Spleen (tissue), 11 donors: ENCODE results near the gene NPEPL1. TPM values are rescaled to one million over a fixed set of nuclear protein-coding genes. Genes with fewer than 3 reads are reported as not detected.

ENCODE experiments used
- DNase-seq: peaks from one replicate; pipeline ENCODE4 v3.0.0-alpha.2; 2020
- H3K27ac ChIP-seq, 8 donors: fragments of 200-600 bp; sonication (generic) in 7 of 8; 1 replicate in 4 of 8; 2 replicates in 4 of 8; pipeline versions ENCODE4 v1.5.0 to v1.8.0; 2016 to 2021; ENCODE audit warnings: inconsistent platforms in 4 of 8, mild to moderate bottlenecking in 4 of 8, moderate library complexity in 1 of 8
- H3K27me3 ChIP-seq, 7 donors: fragments of 200-600 bp; sonication (generic) in 6 of 7; replicated peaks in 1 of 7; 1 replicate in 4 of 7; 2 replicates in 3 of 7; pipeline versions ENCODE4 v1.5.0 to v1.8.0; 2016 to 2021; ENCODE audit warnings: inconsistent platforms in 3 of 7, mild to moderate bottlenecking in 1 of 7
- H3K36me3 ChIP-seq, 6 donors: fragments of 200-600 bp; sonication (generic) in 5 of 6; 1 replicate in 4 of 6; 2 replicates in 2 of 6; pipeline versions ENCODE4 v1.5.0 to v1.8.0; 2016 to 2021; ENCODE audit warnings: inconsistent platforms in 2 of 6
- H3K4me1 ChIP-seq, 6 donors: fragments of 200-600 bp; sonication (generic) in 5 of 6; 1 replicate in 3 of 6; 2 replicates in 3 of 6; pipeline versions ENCODE4 v1.5.0 to v1.8.0; 2016 to 2021; ENCODE audit warnings: inconsistent platforms in 3 of 6
- H3K4me3 ChIP-seq, 8 donors: fragments of 200-600 bp; sonication (generic) in 7 of 8; 1 replicate in 4 of 8; 2 replicates in 4 of 8; pipeline versions ENCODE4 v1.5.0 to v1.8.0; 2016 to 2021; ENCODE audit warnings: inconsistent platforms in 4 of 8, mild to moderate bottlenecking in 4 of 8, moderate library complexity in 2 of 8
- H3K9me3 ChIP-seq, 8 donors: fragments of 200-600 bp; sonication (generic) in 7 of 8; 1 replicate in 4 of 8; 2 replicates in 4 of 8; pipeline versions ENCODE4 v1.5.0 to v1.8.0; 2016 to 2021; ENCODE audit warnings: inconsistent platforms in 4 of 8
- POLR2A ChIP-seq, 3 donors: fragments of 450-650 bp; IDR thresholded peaks; one replicate each; pipeline ENCODE4 v1.5.1; 2017; ENCODE audit warnings: antibody characterized with exemption in 3 of 3, mild to moderate bottlenecking in 1 of 3
- POLR2AphosphoS5 ChIP-seq, 3 donors: sonication (generic); formaldehyde crosslinking; IDR thresholded peaks; one replicate each; pipeline ENCODE4 v1.5.1; 2017; ENCODE audit warnings: antibody characterized with exemption in 3 of 3
- WGBS, 5 donors: extraction: QIAGEN DNeasy Blood & Tissue Kit in 3 of 5; methylation state at CpG; one replicate each; pipeline versions ENCODE4 v1.1.5 to v1.1.7; 2013 to 2018; 5-methylcytosine and 5-hydroxymethylcytosine counted together
- intact Hi-C: fragments of 100-400 bp; cut with DNase I; formaldehyde crosslinking; loops from one replicate; pipeline ENCODE4 v1.15.0; 2023; ENCODE audit warnings: low total_unique reads
- polyA plus RNA-seq, 3 donors: library from polyadenylated mRNA; stranded (reverse); fragments of 200-250 nt; gene quantifications; one replicate each; pipeline ENCODE4 v1.2.1, GENCODE V29; 2013
- total RNA-seq, 7 donors: library from RNA; depleted of rRNA in 3 of 7; stranded (reverse); fragments of >200 nt in 3 of 7; fragmentation: NEBNext Ultra II Directional in 4 of 7; extraction: Animal tissue kit (Norgen Biotek cat#: 25700) in 4 of 7; gene quantifications; one replicate each; pipeline versions ENCODE4 v1.1.0 to v1.2.1, GENCODE V29; 2016 to 2021
- TF ChIP-seq, protein P1 (sequence below), 11 experiments: fragments of 200-600 bp in 7 of 11; fragments of 450-650 bp in 4 of 11; sonication (generic) in 4 of 11; IDR thresholded peaks in 8 of 11; conservative IDR thresholded peaks in 3 of 11; 1 replicate in 7 of 11; 2 replicates in 4 of 11; pipeline versions ENCODE4 v1.4.0 to v1.8.0; 2016 to 2021; ENCODE audit warnings: antibody characterized with exemption in 11 of 11, inconsistent platforms in 4 of 11, mild to moderate bottlenecking in 1 of 11
- donor health status: healthy with polysubstance abuse.
- donor health status: DM: no; HTN: no; CAD: no; lungs with moderate emphysema.
- donor health status: DM: no; HTN: no; CAD: no.
- donor health status: Bipolar disorder and iron deficiency.
- donor health status: healthy.
- donor health status: DM: no; HTN: no; CAD: no.
- donor health status: DM: yes; HTN: yes; CAD: no.

Gene NPEPL1
- total and polyA plus RNA-seq, 10 donors = 19.3 to 61.7 (median 56.2) TPM

DNA sequence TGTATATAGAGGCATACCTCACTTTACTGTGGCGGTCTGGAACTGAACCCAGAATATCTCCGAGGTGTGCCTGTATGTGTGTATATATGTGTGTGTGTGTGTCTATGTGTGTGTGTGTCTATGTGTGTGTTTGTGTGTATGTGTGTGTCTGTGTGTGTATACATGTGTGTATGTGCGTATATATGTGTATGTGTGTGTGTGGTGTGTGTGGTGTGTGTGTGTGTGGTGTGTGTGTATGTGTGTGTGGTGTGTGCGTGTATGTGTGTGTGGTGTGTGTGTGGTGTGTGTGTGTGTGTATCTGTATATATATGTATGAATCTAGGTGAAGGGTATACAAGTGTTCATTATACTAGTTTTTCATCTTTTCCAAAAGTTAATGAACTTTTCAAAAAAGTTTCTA, 4.2 kb upstream of the NPEPL1 start:
- Histone ChIP-seq H3K9me3 (no peaks in the 10 kb centered on the region), H3K36me3 (peaks cover 0 to 24% (median 0%) of the 10 kb centered on the region in 6 donors), H3K27me3 (no peaks in the 10 kb centered on the region), H3K27ac (peak overlapping the region in 2 of 8 donors; percentile 14 to 95), H3K4me1 (peaks cover 3 to 38% (median 24%) of the 10 kb centered on the region in 6 donors), H3K4me3 (no peak overlapping the region)
- no peak for DNase-seq
- TF ChIP-seq, protein P1, sequence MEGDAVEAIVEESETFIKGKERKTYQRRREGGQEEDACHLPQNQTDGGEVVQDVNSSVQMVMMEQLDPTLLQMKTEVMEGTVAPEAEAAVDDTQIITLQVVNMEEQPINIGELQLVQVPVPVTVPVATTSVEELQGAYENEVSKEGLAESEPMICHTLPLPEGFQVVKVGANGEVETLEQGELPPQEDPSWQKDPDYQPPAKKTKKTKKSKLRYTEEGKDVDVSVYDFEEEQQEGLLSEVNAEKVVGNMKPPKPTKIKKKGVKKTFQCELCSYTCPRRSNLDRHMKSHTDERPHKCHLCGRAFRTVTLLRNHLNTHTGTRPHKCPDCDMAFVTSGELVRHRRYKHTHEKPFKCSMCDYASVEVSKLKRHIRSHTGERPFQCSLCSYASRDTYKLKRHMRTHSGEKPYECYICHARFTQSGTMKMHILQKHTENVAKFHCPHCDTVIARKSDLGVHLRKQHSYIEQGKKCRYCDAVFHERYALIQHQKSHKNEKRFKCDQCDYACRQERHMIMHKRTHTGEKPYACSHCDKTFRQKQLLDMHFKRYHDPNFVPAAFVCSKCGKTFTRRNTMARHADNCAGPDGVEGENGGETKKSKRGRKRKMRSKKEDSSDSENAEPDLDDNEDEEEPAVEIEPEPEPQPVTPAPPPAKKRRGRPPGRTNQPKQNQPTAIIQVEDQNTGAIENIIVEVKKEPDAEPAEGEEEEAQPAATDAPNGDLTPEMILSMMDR (IDR thresholded peaks at IDR 0.05 in 8 of 11, conservative IDR thresholded peaks at IDR 0.05 in 3 of 11) = no peak
- TF ChIP-seq POLR2AphosphoS5 (IDR thresholded peaks at IDR 0.05) (no peak), POLR2A (IDR thresholded peaks at IDR 0.05) (no peak)
- intact Hi-C loops = no loop called here
- 84 to 95% (median 87%) methylated on average over 4 of the region's 4 CpGs for WGBS, 5 donors

DNA sequence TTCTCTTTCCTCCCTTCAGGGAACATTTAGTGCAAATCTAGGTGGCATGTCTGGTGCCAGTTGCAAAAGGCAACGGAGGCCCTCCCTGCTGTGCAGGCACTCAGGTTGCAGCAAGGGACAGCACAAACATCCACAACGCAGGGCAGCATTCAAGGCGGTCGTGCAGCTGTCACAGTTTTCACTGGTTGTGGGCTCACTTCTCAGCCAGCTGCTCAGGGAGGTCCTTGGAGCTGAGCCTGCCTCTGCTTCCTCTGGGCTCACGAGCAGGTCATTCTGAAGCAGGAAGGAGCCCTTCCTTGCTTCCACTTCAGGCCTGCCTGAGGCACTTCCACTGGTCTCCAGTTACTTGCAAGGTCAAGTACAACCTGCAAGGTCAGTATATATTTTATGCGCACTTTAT, 3.8 kb upstream of the NPEPL1 start:
- Histone ChIP-seq H3K36me3 (peaks cover 0 to 24% (median 0%) of the 10 kb centered on the region in 6 donors), H3K27me3 (no peaks in the 10 kb centered on the region), H3K4me1 (peaks cover 7 to 42% (median 29%) of the 10 kb centered on the region in 6 donors), H3K4me3 (no peak overlapping the region), H3K9me3 (no peaks in the 10 kb centered on the region), H3K27ac (peak overlapping the region in 4 of 8 donors; percentile 14 to 95 (median 42))
- no peak for DNase-seq
- WGBS, 5 donors = 55 to 68% (median 60%) methylated on average over 6 of the region's 6 CpGs
- TF ChIP-seq POLR2AphosphoS5 (IDR thresholded peaks at IDR 0.05) = peak in 1 of 3 donors; percentile 21
- TF ChIP-seq, protein P1 (IDR thresholded peaks at IDR 0.05 in 8 of 11, conservative IDR thresholded peaks at IDR 0.05 in 3 of 11) = no peak
- intact Hi-C loops = no loop called here

DNA sequence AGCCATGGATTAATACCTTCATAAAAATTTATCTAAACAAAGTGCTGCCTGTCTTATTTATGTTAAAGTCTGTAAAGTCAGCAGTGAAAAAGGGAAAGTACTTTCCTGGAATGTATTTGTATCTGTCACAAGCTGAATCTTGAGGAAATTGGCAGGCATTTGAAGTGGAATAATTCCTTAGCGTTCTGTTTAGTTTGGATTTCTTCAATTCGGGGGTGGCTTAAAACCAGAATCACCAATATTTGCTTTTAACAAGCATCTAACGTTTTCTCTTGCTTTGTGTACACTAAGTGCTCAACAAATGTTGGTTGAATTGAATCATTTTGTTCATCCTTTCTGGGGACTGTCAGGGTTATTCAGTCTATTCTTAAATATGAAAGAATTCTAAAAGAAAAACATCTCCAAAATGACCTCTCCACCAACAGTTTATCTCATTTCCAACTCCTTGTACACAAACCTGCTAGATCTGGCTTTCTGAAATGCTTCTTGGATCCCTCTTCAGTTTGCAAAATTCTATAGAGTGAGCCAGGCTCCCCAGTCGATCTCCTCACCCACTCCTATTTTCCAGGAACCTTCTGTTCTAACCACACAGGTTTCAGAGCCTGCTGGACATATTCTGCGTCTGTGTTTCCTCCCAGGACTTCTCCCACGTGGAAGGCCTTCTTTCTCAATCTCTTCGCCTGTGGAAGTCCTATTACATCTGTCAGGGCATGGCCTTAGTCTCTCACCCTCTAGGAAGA, 2.0 kb upstream of the NPEPL1 start:
- peaks cover 7 to 55% (median 38%) of the 10 kb centered on the region in 6 donors for H3K4me1 ChIP-seq
- intact Hi-C loops = no loop called here
- WGBS, 5 donors = 51 to 75% (median 54%) methylated on average over 7 of the region's 7 CpGs
- no peaks in the 10 kb centered on the region for H3K27me3 ChIP-seq
- no peaks in the 10 kb centered on the region for H3K9me3 ChIP-seq
- no peak for TF ChIP-seq POLR2A (IDR thresholded peaks at IDR 0.05)
- TF ChIP-seq, protein P1 (IDR thresholded peaks at IDR 0.05 in 8 of 11, conservative IDR thresholded peaks at IDR 0.05 in 3 of 11) = no peak
- peaks cover 0 to 20% (median 2%) of the 10 kb centered on the region in 6 donors for H3K36me3 ChIP-seq
- H3K4me3 ChIP-seq = no peak overlapping the region
- peak overlapping the region; percentile 76 to 98 (median 95) for H3K27ac ChIP-seq
- DNase-seq = no peak

DNA sequence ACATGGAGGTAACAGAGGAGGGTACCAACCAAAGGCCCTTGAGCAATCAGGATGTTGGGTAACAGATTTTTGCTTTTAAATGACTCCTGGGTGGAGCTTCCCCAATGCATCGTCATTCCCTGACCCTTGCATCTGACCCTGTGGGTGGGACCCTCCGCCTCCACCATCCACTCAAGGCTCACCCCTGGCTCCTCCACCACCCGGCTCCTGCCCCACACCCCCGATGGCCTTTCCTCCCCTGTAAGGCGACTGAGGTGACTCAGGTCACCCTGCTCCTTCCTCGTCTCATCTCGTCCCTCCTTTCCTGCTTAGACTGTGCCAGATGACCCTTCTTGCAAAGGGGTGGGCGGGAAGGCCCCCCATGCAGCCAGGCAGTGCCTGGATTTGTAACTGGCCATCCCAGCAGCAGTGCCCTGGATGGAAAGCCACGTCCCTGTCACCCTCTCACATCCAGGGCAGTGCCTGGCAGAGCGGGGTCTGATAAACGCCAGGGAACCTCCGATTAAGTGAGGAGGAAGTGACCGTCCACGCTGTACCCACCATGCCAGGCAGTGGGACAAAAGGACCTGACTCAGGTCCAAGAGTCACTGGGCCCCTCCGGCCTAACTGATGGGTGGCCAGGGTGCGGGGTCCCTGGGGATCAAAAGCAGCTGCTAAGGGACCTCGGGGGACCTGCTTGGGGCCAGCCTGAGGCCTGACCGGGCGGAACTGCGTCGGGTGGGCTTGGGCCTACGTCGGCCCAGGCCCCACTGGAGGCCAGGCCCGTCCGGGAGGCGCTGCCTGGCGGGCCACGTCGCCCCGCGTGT, 624 bp upstream of the NPEPL1 start:
- DNase-seq = peak; percentile 91
- Histone ChIP-seq H3K36me3 (peaks cover 0 to 25% (median 15%) of the 10 kb centered on the region in 6 donors), H3K4me3 (peak overlapping the region in 1 of 8 donors; percentile 73), H3K27me3 (no peaks in the 10 kb centered on the region), H3K9me3 (no peaks in the 10 kb centered on the region), H3K4me1 (peaks cover 7 to 55% (median 38%) of the 10 kb centered on the region in 6 donors), H3K27ac (peak overlapping the region; percentile 76 to 98 (median 95))
- intact Hi-C loops = no loop called here
- WGBS, 5 donors = 45 to 66% (median 59%) methylated on average over 8 to 31 of the region's 31 CpGs
- TF ChIP-seq POLR2A (IDR thresholded peaks at IDR 0.05) = no peak
- peak; percentile 68 to 79 (median 71) for TF ChIP-seq POLR2AphosphoS5 (IDR thresholded peaks at IDR 0.05)
- TF ChIP-seq, protein P1 (IDR thresholded peaks at IDR 0.05 in 8 of 11, conservative IDR thresholded peaks at IDR 0.05 in 3 of 11) = peak in 1 of 11 experiments; percentile 18
